Amniotic epithelial cell (primary cell): ENCODE results near the gene PRSS16.

Source experiments
- DNase-seq: peaks from one replicate; pipeline ENCODE4 v3.0.0-alpha.2; 2010; ENCODE audit warnings: low read depth

The PRSS16 gene

DNA sequence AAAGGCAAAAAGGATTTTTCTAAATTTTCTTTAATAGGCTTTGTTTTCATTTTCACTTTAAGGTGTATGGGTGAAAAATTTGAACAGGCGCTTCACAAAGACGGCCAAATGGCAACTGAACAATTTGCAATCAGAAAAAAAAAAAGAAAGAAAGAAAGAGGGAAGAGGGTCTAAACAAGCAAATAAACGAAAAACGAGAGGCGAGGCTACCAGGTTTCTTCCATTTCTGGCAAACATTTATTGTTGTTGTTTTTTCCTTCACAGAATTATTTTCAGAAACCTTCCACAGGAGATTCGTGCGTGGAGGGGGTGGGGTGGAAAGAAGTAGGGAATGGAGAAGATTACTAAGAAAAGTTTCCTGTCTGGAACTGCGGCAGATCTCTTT is 40.2 kb downstream of the PRSS16 start:
- DNase-seq = no peak

DNA sequence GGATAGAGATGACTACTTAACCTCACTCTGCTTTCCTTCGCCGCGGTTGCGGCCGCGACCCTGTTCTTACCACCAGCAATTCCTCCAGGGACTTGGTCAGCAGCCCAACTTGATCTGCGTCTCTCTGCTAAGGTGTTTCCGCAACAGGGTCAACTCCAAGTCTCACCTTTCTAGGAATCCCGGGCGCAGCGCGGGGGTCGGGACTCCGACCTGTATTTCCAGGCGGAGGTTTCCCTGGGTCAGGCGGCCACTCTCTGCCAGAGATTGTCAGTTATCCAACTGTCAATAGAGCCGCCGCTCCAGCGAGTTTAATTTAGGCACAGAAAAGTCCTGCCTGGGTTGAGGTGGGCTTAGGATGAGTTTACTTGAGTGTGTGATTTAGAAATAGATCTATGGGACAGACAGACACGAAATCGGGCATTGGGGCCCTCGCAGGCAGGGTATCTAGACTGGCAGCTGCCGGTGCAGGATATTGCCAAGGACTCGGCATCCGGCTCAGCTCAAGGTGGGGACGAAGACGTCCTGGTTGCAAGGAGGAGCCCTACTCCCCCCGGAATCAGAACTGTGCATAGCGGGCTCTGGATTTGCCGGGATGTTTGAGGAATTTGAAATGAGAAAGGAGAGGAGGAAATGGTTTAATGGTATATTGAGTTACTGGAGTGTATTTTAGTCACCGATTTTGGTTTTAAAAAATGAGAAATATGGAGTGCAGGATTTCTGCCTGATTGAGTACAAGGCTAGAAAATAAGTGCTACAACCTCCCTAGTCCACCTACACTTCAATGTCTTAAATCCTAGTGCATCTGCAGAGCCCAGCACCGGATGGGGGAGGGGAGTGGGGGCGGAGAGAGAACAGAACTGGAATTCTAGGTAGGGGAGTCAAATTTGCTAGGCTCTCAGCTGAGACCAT is 40.9 kb downstream of the PRSS16 start:
- no peak for DNase-seq

DNA sequence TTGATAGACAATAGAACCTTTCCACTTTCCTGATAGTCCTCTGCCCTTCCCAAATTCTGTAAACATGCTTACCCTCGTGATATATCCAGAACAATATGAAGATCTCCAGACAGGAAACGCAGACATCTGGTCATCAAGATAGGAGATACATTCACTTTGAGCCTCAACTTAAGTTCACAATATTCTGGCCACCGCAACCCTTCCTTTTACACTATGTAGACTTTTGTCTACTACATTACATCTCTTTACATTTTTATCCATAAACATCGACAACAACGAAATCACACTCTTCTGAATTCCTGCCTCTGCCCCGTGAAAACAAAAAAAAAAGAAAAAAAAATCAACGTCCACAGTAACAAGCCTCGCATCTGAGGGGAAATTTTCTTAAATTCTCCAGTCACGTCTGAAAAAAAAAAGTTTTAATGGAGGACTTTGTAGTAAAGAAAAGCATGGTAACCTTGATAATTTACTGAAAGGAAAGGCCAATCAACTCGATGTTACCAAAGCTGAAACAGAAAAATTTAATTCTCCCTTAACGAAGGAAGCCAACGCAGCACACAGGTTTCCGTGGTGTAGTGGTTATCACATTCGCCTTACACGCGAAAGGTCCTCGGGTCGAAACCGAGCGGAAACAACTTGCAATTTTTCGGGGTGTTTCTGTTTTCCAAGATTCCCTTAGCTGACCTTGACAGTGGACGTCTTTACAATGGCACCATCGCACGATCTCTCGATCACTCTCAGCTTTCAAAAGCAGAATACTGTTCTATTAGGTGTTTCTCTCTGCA is 42.8 kb downstream of the PRSS16 start:
- DNase-seq = peak; percentile 45

DNA sequence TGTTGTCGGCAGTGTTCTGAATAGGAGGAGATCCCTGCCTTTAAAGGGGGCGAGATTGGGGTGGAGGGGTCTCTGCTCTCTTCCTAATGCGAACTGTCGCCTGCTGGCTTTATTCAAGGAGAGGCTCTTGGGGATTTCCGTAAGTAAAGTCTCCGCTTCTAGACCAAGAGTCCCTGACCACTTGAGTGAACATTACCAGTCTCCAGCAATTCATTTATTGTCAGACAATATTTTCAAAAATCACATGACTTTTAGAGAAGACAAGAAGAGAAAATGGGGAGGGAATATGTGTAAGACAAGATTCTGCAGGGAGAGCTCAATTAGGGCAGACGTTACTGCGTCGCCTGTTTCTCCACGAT is 43.3 kb downstream of the PRSS16 start:
- DNase-seq = no peak

DNA sequence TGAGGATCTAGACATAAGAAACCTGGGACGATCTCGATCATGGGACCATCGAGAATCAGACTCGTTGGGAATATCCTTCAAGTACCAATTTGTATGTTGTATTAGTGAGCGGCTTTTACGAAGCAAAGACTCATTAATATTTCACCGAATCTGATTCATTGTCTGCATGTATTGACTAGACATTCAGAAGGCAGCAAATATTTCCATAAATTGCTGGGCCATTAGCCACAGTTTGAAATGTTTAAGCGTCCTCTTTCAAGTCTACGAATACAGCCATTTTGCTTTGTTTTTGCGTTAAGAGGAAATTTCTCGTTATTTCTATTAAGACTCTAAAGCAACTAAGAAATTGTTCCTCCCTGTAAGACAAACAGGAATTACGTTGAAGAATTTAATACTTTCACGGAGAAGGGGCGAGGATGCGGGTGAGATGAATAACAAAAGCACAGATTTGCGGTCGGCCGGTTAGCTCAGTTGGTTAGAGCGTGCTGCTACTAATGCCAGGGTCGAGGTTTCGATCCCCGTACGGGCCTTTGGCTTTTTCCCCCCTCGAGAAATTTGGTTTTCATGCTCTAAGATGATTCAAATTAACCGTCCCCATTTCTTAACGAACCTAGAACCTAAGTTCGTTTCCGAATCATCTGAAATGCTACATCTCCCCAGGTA is 46.1 kb downstream of the PRSS16 start:
- peak; percentile 44 for DNase-seq

DNA sequence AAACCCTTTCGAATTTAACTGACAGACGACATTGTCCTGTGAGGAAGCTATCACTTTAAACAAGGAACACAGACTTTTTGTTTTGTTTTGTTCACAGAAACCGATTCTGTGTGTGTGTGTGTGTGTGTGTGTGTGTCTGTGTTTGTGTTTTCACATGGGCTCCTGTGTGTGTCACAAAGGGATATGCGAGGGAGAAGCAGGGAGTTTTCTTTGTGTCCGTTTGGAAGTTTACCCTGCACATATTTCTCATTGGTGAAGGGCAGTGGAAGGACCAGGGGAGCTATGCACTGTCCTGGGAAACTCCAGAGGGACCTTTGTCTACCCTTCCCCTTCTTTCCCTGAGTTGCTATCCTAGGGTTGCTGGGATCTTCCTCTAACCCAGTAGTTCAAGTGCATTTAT is 46.9 kb downstream of the PRSS16 start:
- DNase-seq = no peak

DNA sequence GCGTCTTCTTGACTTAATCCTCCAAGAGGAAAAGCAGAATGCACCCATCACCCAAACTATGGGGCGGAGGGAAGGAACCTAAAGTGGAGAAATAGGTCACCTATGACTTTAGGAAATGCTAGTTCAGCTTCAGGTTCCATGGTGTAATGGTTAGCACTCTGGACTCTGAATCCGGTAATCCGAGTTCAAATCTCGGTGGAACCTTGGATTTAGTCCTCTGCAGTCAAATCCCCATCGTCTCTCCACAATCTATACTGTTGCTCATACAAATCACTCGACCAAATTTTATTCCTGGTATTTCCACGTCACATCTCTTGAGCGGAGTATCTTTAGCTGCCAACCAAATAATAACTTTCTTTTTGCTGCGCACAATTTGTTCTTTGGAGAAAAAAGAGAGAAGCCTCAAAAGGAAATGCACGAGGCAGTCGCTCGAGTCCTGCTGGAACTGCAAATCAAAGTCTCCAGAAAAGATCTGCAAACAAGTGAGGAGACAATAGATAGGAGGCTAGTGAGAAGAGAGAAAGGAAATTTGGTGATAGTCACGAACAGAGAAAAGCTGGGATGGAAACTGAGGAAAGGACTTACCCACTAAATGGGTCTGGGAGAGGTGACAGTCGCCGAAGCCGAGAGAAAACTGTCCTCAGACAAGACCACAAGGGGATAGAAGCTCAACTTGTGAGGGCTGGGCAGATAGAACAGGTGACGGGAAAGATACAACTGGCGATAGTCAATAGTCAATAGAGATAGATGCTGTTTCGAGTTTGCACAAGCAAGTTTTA is 48.0 kb downstream of the PRSS16 start:
- DNase-seq = peak; percentile 61

DNA sequence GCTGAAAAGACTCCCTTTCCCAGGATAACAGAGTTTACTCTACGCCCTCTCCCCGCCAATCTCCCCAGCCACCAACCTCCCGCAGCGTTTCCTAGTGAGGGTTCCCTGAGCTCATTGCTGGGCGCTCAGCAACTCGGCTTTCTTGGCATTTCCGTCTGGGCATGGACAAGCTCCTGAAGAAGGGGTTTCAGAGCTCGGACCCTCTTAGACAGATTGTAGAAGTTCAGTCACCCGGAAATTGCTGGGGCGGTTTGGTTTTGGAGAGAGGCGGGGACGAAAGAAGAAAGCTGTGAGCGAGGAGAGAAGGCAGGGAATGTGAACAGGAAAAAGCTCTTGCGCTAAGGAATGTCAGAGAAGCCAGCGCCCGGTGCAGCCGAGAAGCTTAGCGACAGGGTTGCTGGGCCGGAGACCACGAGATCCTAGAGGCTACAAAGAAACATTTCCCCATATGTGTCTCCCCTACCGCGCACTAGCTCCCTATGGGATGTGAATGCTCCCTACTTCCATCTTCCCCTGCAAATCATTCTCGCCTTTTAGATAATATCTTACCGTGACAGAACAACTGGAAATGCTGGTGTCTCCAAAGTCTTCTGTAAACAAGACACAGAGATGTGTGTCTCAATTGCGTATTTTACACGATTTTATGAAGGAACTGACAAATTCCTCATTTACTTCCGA is 48.7 kb downstream of the PRSS16 start:
- DNase-seq = peak; percentile 20

DNA sequence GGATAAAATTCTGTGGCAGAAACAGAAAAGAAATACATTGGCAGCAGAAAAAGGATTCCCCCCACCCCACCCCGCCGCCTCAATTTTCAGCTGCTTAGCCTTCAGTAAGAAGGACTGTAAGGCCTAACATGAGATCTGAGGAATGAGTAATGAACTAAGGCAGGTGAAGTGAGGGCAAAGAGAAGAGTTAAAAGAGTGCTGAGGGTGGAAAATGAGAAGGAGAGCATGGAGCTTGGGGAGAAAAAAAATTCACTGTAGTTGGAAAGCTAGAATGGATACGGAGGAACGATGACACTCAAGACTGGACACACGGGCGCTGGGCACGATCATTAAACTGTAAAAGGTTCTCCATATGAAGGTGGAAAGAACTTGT is 50.0 kb downstream of the PRSS16 start:
- no peak for DNase-seq

DNA sequence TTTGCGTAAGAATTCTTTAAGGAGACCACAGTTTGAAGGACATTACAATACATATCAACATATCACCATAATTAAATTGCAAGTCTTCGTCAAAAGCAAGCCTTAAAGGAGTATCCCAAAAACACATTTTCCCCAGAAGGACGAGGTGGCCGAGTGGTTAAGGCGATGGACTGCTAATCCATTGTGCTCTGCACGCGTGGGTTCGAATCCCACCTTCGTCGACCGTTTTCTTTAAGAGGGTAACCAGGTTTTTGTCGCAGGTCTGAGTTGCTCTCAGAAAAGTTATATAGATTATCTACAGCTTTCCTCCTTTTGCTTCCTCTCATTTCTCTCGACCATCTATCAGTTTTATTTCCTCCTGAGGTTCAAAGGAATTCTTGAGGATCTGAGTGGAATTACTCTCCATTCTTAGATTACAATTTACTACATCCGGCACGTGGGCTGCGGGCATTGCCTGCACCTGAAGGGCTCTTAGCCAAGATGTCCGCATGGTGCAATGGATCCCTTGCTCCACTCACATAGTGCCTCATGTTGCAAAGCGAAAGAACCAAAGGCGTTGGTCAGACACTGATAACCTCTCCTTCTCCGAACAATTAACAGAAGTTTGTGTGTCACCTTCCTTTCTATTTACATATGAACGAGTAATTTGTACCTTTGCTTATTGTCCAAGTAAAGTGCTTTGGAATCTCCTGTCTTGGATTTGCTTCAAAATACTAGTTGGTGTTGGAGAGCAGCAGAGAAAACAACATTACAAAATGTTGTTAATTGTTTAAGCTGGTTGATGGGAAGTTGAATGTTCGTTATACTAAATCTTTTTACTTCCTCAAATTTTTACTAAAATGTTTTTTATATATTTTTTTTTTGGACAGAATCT is 50.6 kb downstream of the PRSS16 start:
- DNase-seq = peak; percentile 22

DNA sequence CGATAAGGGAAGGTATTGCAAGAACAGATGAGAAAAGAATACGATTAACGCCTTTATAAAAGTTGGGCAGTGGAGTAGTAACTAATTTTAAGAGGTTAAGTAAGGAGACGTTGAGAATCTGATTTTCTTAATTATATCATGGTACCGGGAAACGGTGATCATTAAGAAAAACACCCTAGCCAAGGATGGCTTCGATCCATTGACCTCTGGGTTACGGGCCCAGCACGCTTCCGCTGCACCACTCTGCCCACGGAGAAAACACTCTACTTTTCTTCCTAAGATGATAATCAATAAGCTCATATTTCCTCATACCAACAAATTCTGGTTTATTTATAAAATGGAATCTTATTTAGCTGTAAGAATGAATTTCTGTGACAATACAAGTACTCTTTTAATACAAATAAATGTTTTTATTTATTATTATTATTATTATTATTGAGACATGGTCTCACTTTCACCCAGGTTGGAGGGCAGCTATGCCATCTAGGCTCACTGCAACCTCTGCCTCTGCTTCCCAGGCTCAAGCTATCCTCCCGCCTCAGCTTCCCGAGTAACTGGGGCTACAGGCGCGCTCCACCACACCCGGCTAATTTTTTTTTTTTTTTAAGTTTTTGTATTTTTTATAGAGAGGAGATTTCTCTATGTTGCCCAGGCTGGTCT is 56.2 kb downstream of the PRSS16 start:
- no peak for DNase-seq
